Measurements from ENCODE around the gene AGAP3.

Gene AGAP3

DNA sequence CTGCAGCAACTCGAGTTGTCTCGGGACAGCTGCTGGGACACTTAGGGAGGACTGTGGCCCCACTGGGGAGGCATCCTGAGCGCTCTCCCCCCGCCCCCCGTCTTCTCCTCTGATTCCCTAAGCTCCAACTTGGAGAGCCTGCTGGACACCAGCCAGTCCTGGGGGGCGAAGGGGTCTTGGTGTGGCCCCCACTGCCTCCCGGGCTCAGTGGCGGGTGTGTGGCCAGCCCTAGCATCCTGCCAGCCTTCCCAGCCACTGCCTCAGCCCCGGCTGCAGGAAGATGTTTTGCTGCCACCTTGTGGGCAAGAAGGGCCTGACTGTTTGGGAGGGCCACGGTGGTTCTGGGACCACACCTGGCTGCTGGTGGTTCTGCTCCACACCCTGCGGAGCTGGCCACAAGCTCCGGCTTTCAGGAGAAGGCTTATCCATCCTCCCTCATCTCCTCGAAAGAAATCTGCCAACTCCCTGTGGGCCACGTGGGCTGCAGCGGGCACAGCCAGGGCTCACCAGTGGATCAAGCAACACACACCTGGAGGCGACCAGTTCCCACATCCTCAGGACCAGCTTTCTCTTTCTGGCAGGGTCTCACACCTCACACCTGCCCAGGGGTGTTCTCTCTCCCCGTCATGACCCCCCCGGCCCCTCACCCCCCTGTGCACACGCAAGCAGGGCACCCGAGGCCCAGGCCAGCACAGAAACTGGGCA, 24.8 kb downstream of the AGAP3 start:
- DNase-seq, result peak; percentile 85

DNA sequence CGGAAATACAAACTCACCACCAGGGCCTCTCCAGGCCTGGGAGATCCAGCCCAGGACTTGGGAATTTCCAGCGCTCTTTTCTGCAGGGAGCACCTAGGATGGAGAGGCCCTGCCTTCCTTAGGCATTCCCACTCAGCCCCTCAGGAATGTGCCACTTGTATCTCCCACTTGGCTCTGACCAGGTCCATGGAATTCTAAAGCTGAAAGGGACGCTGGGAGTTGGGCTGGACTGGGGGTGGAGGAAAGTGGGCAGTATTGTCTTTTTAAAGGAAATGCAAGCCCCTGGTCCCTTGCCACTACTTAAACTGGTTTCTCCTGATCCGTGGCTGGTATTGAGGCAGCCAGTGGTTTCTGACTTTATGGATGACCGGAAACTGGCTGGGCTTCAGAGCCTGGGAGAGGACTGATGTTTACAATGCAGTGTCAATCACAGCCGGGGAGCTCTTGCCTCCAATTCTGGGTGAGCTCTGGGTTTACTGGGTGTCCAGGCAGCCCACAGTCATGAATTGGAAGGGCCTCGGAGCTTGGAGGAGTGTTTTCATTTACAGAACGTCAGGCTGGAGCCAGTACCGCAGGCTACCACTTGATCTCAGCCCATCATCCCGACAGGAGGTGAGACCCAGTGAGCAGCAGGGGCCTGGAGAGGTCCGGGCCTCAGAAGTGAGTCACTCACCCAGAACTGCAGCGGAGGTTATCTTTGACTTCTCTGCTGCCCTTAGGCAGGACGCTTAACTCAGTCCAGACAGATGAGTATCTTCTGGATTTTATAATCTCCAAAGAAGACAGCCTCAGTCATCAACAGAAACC, 27.3 kb downstream of the AGAP3 start:
- DNase-seq, result peak; percentile 35

- DNase-seq, result peak; percentile 67
Observed at GRCh38 chr7:151114151-151115090, 28.1 kb downstream of the AGAP3 start.

GRCh38 chr7:151115121-151115835, 29.0 kb downstream of the AGAP3 start:
- DNase-seq, result peak; percentile 69

GRCh38 chr7:151115836-151116418, 29.7 kb downstream of the AGAP3 start:
- no peak for DNase-seq

GRCh38 chr7:151116603-151117440, 30.5 kb downstream of the AGAP3 start:
- DNase-seq, result no peak

DNA sequence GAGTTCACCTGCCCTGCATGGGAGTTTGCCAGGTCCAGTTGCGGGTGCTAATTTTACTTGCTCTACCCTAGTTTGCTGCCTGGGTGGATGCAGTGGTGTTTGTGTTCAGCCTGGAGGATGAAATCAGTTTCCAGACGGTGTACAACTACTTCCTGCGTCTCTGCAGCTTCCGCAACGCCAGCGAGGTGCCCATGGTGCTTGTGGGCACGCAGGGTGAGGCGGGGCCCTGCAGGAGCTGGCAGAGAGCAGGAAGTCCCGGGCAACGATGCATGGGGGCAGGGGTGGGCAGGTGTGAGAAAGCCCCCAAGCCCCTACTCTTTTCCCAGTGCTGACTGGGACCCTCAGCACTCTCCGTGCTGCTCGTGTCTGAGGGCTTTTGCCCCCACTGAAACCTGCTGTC, 31.3 kb downstream of the AGAP3 start:
- DNase-seq, result no peak

- no peak for DNase-seq
Observed at GRCh38 chr7:151118108-151119054, 32.1 kb downstream of the AGAP3 start.

GRCh38 chr7:151119055-151119415, 32.8 kb downstream of the AGAP3 start:
- DNase-seq, result no peak

DNA sequence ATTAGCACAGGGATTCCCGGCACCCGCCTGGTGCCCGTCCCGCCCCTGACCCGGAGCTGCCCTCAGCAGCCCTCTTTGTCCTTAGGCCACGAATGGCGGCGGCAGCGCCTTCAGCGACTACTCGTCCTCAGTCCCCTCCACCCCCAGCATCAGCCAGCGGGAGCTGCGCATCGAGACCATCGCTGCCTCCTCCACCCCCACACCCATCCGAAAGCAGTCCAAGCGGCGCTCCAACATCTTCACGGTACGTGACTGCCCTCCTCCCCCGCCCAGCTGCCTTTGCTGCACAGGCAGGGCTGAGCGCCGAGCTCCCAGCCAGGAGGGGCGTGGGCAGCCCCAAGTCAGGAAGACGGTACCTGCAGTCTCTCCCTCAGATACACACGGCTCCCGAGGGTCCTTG, 33.6 kb downstream of the AGAP3 start:
- no peak for DNase-seq

DNA sequence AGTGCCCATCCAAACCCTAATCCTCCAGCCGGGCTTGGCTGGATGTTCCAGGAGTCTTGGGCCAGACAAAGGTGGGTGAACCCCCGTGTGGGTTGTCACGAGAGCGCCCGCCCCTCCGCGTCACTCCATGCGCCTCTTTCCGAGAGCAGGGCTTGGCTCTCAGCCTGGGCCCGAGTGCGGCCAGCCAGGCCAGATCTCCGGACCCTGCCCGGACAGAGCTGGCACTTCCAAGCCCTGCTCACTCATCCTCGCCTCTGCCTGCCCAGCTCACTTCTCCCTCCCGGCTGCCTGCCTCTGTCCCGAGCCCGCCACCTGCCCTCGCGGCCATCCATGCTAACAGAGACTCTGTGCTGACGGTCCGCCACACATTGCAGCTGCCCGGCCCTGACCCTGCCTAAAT, 34.6 kb downstream of the AGAP3 start:
- no peak for DNase-seq

DNA sequence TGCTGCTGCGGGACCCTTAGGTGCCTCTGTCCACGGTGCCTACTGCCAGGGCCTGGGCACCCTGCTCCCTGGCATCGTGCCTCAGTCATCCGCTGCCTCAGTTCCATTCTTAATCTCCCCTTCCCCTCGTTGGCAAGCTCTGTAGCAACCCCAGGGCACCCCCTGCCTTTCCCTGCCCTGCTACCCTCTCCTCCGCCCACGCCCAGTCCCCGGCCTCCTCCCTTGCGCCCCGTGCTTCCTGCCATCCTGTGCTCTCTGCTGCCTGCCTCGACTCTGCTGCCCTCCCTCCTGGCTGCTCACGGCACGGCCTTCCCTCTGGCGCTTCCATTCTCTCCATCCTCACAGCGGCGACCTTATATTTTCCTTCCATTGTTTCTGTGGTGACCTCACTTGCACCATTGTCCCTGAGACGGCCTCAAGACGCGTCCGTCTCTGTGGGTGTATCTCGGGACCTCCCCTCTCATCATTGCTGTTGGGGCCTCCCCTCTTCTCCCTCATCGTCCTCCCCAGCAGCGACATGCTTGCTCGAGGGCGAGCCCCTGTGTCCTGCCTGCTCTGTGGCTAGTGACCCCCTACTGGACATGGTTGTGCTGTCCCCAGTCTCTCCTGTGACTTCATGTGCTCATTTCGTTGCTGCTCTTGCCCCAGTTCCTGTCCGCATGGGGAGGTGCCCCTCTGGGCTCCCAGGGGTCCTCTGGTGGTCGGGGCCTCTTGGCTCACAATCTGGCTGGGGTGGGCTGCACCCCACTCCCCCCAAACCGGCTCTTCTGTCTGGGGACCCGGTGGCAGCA, 35.3 kb downstream of the AGAP3 start:
- no peak for DNase-seq

DNA sequence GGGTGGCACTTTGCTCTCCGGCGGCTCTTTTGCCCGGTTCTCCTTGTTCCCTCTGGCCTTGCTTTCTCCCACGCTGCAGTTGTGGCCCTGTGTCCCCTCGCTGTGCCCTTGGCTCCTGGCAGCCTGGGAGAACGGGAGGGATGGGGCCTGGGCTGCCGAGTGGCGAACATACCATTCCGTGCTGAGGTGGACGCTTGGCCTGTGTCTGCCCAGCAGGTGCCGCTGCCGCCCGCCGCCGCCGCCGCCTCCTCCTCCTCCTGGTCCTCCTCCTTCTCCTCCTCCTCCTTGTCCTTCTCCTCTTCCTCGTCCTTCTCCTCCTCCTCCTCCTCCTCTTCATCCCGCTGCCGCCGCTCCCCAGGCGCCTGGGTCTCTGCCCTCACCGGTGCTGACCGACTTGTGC, 36.0 kb downstream of the AGAP3 start:
- DNase-seq, result no peak

DNA sequence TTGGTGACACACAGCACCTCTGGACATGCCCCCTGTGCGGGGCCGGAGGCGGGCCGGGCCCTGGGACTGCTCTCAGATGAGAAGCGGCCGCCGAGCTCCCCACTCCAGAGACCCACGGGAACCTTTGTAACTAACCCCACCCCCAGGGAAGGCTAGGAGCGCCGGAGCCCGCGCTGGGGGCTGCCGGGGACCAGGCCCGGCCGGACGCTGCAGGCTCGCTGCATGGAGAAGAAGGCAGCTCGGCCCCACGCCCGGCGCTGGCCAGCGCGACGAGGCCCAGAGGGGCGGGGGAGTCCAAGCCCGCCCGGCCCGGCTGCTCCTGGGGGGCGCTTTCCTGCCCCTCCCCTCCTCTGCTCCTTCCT, 36.5 kb downstream of the AGAP3 start:
- no peak for DNase-seq

DNA sequence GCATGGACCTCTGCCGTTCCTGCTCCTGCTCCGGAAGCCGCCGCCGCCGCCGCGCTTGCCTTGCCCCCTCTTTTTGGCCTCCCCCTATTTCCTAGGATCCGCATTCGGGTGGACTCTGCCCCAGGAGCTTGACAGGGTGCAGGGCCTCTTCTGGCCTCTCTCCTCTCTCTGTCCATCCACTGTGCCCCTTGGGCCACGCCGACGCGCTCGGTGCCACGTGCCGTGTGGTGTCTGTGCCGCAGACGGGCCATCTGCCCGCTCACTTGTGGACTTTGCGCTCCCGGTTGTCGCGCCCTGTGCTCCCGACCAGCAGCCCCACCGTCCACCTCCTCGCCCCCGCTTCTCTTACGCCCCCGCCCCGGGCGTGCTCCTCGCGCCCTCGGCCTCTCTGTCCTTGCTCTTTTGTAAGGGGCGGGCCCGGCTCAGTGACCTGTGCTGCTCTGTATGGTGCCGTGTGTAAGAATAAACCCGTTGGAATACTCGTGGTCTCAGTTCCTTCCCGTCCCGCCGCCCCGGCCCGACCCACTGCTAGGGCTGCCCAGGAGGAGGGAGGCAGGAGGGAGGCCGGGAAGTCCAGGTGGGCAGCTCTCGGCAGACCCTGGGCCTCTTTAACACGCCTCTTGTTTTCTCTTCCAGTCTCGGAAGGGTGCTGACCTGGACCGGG, 37.0 kb downstream of the AGAP3 start:
- DNase-seq, result no peak

- peak; percentile 91 for DNase-seq
Observed at GRCh38 chr7:151123822-151124464, 37.7 kb downstream of the AGAP3 start.

DNA sequence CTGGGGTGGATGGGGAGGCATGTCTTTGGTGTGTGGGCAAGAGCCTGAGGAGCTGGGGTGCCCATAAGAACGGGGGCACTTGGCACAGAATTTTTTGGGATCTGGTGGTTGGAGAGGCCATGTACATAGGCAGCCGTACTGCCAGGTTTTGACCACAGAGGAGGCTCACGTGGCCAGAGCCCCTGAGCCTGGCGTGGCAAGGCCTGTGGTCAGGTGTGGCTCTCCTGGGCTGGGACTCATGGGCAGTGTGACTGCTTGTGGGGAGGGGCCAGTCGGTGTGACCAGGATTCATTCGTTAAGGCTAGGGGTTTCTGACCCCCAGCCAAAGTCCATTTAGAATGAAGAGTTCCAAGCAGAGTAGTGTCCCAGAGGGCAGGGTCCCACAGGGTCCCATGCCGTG, 38.2 kb downstream of the AGAP3 start:
- DNase-seq, result no peak

GRCh38 chr7:151124899-151125399, 38.7 kb downstream of the AGAP3 start:
- no peak for DNase-seq

Measured in hematopoietic multipotent progenitor cell treated with erythropoietin and hydrocortisone succinate and interleukin-3 and kit ligand, for 4 days (in vitro differentiated cells).